Astrocyte (in vitro differentiated cells and primary cell): ENCODE results near the gene SLC16A7.

Source experiments
- CTCF ChIP-seq: IDR thresholded peaks from 2 replicates; pipeline ENCODE4 v1.5.1; 2011; ENCODE audit warnings: low read depth, mild to moderate bottlenecking, inconsistent platforms, low read length, moderate library complexity; ENCODE audit not compliant: insufficient read depth
- EZH2 ChIP-seq: IDR thresholded peaks from 2 replicates; pipeline ENCODE4 v1.6.1; 2012; ENCODE audit warnings: mild to moderate bottlenecking, low read length, inconsistent platforms; ENCODE audit not compliant: insufficient read depth

- TF ChIP-seq CTCF: no peak
- TF ChIP-seq EZH2: no peak
These were observed 53.4 kb downstream of the SLC16A7 start for GRCh38 chr12:59649203-59649602.
